Activated CD8-positive, alpha-beta memory T cell treated with anti-CD3 and anti-CD28 coated beads, Interleukin-2, amount 10 ng/mL, durations not matched to agents 7 days and 5 days (primary cell): ENCODE measurements around the gene FIBP. TPM values are rescaled to one million over a fixed set of nuclear protein-coding genes. Genes with fewer than 3 reads are reported as not detected.
A peak's percentile ranks its signal among the peaks of the same experiment; 100 is the strongest.

ENCODE experiments used
- ATAC-seq: fragments of 150-1000 bp; cut with Tn5 transposase; one replicate; pipeline ENCODE4 v1.10.0; 2021; ENCODE audit warnings: moderate library complexity
- CTCF ChIA-PET: fragments of 350-600 bp; sonication (Branson Sonifier 250); formaldehyde crosslinking; loops from one replicate; lab custom pipeline; 2021; ENCODE audit warnings: antibody characterized with exemption; lab: Charles Lee
- DNase-seq: peaks from one replicate; pipeline ENCODE4 v3.0.0-alpha.2; 2020
- H3K27ac Mint-ChIP-seq: one replicate; pipeline ENCODE4 v1.8.0; 2021; ENCODE audit warnings: mild to moderate bottlenecking, mixed read lengths
- H3K27me3 Mint-ChIP-seq: one replicate; pipeline ENCODE4 v1.8.0; 2021; ENCODE audit warnings: mixed read lengths
- H3K36me3 Mint-ChIP-seq: one replicate; pipeline ENCODE4 v1.8.0; 2021; ENCODE audit warnings: mild to moderate bottlenecking, mixed read lengths
- H3K4me1 Mint-ChIP-seq: one replicate; pipeline ENCODE4 v1.8.0; 2021; ENCODE audit warnings: mixed read lengths
- H3K4me3 Mint-ChIP-seq: one replicate; pipeline ENCODE4 v1.8.0; 2021; ENCODE audit warnings: mild to moderate bottlenecking, moderate library complexity, mixed read lengths
- H3K9me3 Mint-ChIP-seq: one replicate; pipeline ENCODE4 v1.8.0; 2022; ENCODE audit warnings: low read depth, mixed read lengths
- total RNA-seq, 2 experiments: library from RNA; stranded (reverse); gene quantifications; one replicate each; pipeline ENCODE4 v1.2.3, GENCODE V29; 2021

Gene FIBP
- total RNA-seq, 2 experiments from 2014 or later = 100 to 122 TPM

GRCh38 chr11:65870706-65871681, 17.3 kb downstream of the FIBP start:
- Mint-ChIP-seq H3K9me3 (no peaks in the 10 kb centered on the region), H3K36me3 (peaks cover 9% of the 10 kb centered on the region), H3K27ac (no peak overlapping the region), H3K27me3 (peaks cover 4% of the 10 kb centered on the region), H3K4me1 (peaks cover 37% of the 10 kb centered on the region), H3K4me3 (no peak overlapping the region)
- DNase-seq (no peak), ATAC-seq (no peak)
- CTCF ChIA-PET = interaction anchor here (1.6 to 27.4 kb wide), 3 partner anchors 11 to 159 kb away, joined by 4 to 710 read pairs (median 83); partner anchors contain the start of genes CCDC85B, CFL1, CTSW and FIBP

GRCh38 chr11:65870307-65870658, 18.0 kb downstream of the FIBP start:
- Mint-ChIP-seq H3K4me1 (peaks cover 37% of the 10 kb centered on the region), H3K4me3 (no peak overlapping the region), H3K9me3 (no peaks in the 10 kb centered on the region), H3K36me3 (peaks cover 10% of the 10 kb centered on the region), H3K27me3 (peaks cover 4% of the 10 kb centered on the region), H3K27ac (no peak overlapping the region)
- ATAC-seq (no peak), DNase-seq (no peak)
- CTCF ChIA-PET = interaction anchor here (7.2 to 27.4 kb wide), 2 partner anchors 10 to 20 kb away, joined by 83 to 710 read pairs; partner anchors contain the start of genes CCDC85B, CFL1, CTSW and FIBP

- Mint-ChIP-seq H3K4me3 (no peak overlapping the region), H3K36me3 (peaks cover 14% of the 10 kb centered on the region), H3K9me3 (no peaks in the 10 kb centered on the region), H3K4me1 (peaks cover 37% of the 10 kb centered on the region), H3K27me3 (peaks cover 4% of the 10 kb centered on the region), H3K27ac (no peak overlapping the region)
- ATAC-seq = no peak
- DNase-seq = no peak
- CTCF ChIA-PET = interaction anchor here (7.2 to 27.4 kb wide), 2 partner anchors 9 to 21 kb away, joined by 83 to 710 read pairs; partner anchors contain the start of genes CCDC85B, CFL1, CTSW and FIBP
Observed at GRCh38 chr11:65869643-65870306, 18.5 kb downstream of the FIBP start.

GRCh38 chr11:65868907-65869306, 19.4 kb downstream of the FIBP start:
- H3K4me3 Mint-ChIP-seq = no peak overlapping the region
- no peak overlapping the region for H3K27ac Mint-ChIP-seq
- peaks cover 34% of the 10 kb centered on the region for H3K4me1 Mint-ChIP-seq
- CTCF ChIA-PET = interaction anchor here (1.4 to 27.4 kb wide), 4 partner anchors 8 to 200 kb away, joined by 3 to 710 read pairs (median 43); partner anchors contain the start of genes CCDC85B, CFL1, CTSW and FIBP
- H3K27me3 Mint-ChIP-seq = peaks cover 4% of the 10 kb centered on the region
- ATAC-seq (no peak), DNase-seq (no peak)
- H3K36me3 Mint-ChIP-seq = peaks cover 16% of the 10 kb centered on the region
- no peaks in the 10 kb centered on the region for H3K9me3 Mint-ChIP-seq

GRCh38 chr11:65868076-65868667, 20.1 kb downstream of the FIBP start:
- no peak overlapping the region for H3K4me3 Mint-ChIP-seq
- DNase-seq = no peak
- no peaks in the 10 kb centered on the region for H3K9me3 Mint-ChIP-seq
- H3K4me1 Mint-ChIP-seq = peaks cover 35% of the 10 kb centered on the region
- H3K27ac Mint-ChIP-seq = no peak overlapping the region
- H3K27me3 Mint-ChIP-seq = peaks cover 3% of the 10 kb centered on the region
- CTCF ChIA-PET = interaction anchor here (1.4 to 27.4 kb wide), 4 partner anchors 8 to 201 kb away, joined by 3 to 710 read pairs (median 43); partner anchors contain the start of genes CCDC85B, CFL1, CTSW and FIBP
- peaks cover 21% of the 10 kb centered on the region for H3K36me3 Mint-ChIP-seq
- ATAC-seq = peak; percentile 16

GRCh38 chr11:65867284-65868071, 20.8 kb downstream of the FIBP start:
- Mint-ChIP-seq H3K36me3 (peaks cover 27% of the 10 kb centered on the region), H3K4me3 (no peak overlapping the region), H3K4me1 (peaks cover 38% of the 10 kb centered on the region), H3K9me3 (no peaks in the 10 kb centered on the region), H3K27ac (no peak overlapping the region), H3K27me3 (no peaks in the 10 kb centered on the region)
- DNase-seq = no peak
- no peak for ATAC-seq
- CTCF ChIA-PET = interaction anchor here (1.4 to 27.4 kb wide), 4 partner anchors 7 to 201 kb away, joined by 3 to 710 read pairs (median 43); partner anchors contain the start of genes CCDC85B, CFL1, CTSW and FIBP

GRCh38 chr11:65866509-65867283, 21.6 kb downstream of the FIBP start:
- Mint-ChIP-seq H3K27ac (no peak overlapping the region), H3K27me3 (no peaks in the 10 kb centered on the region), H3K4me3 (no peak overlapping the region), H3K9me3 (no peaks in the 10 kb centered on the region), H3K36me3 (peaks cover 30% of the 10 kb centered on the region), H3K4me1 (peaks cover 38% of the 10 kb centered on the region)
- CTCF ChIA-PET = interaction anchor here (27.4 kb wide), 1 partner anchor 24 kb away, joined by 710 read pairs; the partner anchor contains the start of genes CCDC85B, CTSW, FIBP and FOSL1
- ATAC-seq (no peak), DNase-seq (no peak)

- no peak for ATAC-seq
- H3K4me1 Mint-ChIP-seq = peaks cover 35% of the 10 kb centered on the region
- no peak overlapping the region for H3K4me3 Mint-ChIP-seq
- CTCF ChIA-PET = interaction anchor here (27.4 kb wide), 1 partner anchor 25 kb away, joined by 710 read pairs; the partner anchor contains the start of genes CCDC85B, CTSW, FIBP and FOSL1
- H3K9me3 Mint-ChIP-seq = no peaks in the 10 kb centered on the region
- H3K27me3 Mint-ChIP-seq = no peaks in the 10 kb centered on the region
- H3K36me3 Mint-ChIP-seq = peaks cover 36% of the 10 kb centered on the region
- DNase-seq = no peak
- H3K27ac Mint-ChIP-seq = no peak overlapping the region
Observed at GRCh38 chr11:65865550-65866172, 22.6 kb downstream of the FIBP start.

- H3K4me1 Mint-ChIP-seq = peaks cover 29% of the 10 kb centered on the region
- H3K36me3 Mint-ChIP-seq = peaks cover 38% of the 10 kb centered on the region
- H3K9me3 Mint-ChIP-seq = no peaks in the 10 kb centered on the region
- H3K27me3 Mint-ChIP-seq = no peaks in the 10 kb centered on the region
- no peak overlapping the region for H3K4me3 Mint-ChIP-seq
- DNase-seq = no peak
- ATAC-seq = no peak
- CTCF ChIA-PET = interaction anchor here (27.4 kb wide), 1 partner anchor 26 kb away, joined by 710 read pairs; the partner anchor contains the start of genes CCDC85B, CTSW, FIBP and FOSL1
- no peak overlapping the region for H3K27ac Mint-ChIP-seq
Observed at GRCh38 chr11:65864706-65865471, 23.4 kb downstream of the FIBP start.

- Mint-ChIP-seq H3K4me3 (no peak overlapping the region), H3K27ac (no peak overlapping the region), H3K36me3 (peaks cover 38% of the 10 kb centered on the region), H3K4me1 (peaks cover 27% of the 10 kb centered on the region), H3K27me3 (no peaks in the 10 kb centered on the region), H3K9me3 (no peaks in the 10 kb centered on the region)
- CTCF ChIA-PET = interaction anchor here (27.4 kb wide), 1 partner anchor 26 kb away, joined by 710 read pairs; the partner anchor contains the start of genes CCDC85B, CTSW, FIBP and FOSL1
- ATAC-seq (no peak), DNase-seq (no peak)
Observed at GRCh38 chr11:65863889-65864705, 24.2 kb downstream of the FIBP start.
